AG08395 (cell line): ENCODE data around the gene CCDC170.

ENCODE experiments used
- DNase-seq: peaks from one replicate; pipeline ENCODE4 v3.0.0; 2012; ENCODE audit warnings: mixed read lengths, low spot score

The CCDC170 gene

DNA sequence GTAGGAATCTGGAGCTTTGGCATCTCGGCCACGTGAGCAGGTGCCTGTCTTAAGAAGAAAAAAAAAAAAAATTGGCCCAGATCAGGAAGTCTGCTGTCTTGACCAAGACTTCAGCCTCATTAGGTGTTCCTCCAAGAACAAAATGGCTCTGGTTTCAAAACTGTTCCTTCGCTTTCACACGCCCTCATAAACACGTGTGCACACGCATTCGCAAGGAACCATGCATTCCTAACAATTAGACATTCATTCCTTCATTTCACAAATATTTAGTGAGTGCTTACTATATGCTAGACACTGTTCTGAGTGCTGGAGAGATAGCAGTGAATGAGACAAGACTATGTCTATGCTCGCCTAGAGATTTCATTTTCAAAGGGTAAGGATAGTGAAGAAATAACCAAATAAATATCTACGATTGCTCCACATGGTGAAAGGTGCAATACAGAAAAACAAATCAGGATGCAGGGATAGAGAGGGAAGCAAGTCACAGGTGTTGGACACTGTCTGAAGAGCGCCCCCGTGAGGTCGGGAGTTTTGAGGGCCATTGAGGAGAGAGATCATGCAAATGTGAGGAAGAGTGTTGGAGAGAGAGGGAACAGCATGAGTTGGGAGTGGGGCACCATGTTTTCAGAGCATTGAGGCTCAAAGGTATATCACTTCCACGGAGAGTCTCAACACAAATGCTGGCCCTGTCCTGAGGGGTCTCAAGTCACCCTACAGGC lies 53.3 kb downstream of the CCDC170 start:
- no peak for DNase-seq

DNA sequence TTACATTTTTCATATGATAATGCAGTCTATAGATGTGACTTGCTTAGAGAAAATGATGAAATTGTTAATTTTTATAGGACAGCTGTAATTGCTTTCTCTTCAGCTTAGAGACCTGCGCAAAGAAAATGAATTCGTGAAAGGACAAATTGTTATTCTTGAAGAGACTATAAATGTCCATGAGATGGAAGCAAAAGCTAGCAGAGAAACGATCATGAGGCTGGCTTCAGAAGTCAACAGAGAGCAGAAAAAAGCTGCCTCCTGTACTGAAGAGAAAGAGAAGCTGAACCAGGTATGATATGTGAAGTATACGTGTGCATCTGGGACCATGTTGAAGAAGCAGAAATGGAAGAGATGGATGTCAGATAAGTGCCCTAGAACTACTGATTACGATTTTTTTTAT lies 54.4 kb downstream of the CCDC170 start:
- no peak for DNase-seq

DNA sequence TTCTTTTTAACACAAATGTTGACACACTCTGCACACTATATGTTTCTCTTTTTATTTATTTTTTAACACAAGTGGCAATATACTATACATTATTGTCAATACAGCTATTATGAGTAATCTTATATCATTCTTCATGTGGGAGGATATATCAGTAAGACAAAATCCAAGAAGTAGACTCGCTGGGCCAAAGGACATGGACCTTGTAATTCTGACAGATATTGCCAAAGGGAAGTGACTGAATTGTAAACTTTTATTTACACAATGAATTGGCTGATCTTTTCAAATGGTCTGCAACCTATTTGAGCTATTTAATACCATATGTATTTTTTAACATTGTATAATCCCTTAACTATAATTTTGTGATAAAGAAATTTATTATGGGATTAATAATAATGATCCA lies 56.0 kb downstream of the CCDC170 start:
- no peak for DNase-seq

DNA sequence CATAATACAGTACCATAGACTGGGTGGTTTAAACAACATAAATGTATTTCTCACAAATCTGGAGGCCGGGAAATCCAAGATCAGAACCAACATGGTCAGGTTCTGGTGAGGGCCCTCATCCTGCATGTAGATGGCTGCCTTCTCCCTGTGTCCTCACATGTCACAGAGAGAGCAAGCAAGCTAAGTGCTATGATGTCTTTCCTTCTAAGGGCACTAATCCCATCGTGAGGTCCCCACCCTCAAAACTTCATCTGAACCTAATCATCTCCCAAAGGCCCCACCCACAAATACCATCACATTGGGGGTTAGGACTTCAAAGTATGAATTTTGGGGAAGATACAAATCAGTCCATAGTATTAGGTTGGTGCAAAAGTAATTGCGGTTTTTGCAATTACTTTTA lies 56.8 kb downstream of the CCDC170 start:
- DNase-seq, result no peak

DNA sequence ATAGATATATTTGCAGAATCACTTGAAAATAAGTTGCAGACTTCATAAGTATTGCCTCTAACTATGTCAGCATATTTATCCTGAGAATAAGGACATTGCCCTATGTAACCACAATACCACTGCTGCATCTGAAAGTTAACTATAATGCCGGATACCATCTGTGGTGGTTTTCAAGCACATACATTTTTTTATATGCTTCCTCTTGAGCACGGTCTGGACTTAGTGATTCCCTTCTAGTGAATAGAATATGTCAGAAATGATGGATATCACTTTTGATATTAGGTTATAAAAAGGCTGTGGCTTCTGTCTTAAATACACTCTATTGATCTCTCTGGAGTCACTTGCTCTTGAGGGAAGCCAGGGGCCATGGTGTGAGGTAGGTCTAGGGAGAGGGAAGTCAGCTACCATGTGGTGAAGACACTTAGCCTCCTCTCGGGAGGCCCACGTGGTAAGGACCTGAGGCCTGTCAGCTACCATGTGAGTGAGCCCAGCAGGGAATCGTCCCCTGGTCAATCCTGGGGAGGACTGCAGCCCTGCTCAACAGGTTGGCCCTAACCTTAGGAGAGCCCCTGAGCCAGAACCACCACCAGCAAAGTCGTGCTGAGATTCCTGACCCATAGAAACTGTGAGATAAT lies 57.5 kb downstream of the CCDC170 start:
- DNase-seq, result no peak

DNA sequence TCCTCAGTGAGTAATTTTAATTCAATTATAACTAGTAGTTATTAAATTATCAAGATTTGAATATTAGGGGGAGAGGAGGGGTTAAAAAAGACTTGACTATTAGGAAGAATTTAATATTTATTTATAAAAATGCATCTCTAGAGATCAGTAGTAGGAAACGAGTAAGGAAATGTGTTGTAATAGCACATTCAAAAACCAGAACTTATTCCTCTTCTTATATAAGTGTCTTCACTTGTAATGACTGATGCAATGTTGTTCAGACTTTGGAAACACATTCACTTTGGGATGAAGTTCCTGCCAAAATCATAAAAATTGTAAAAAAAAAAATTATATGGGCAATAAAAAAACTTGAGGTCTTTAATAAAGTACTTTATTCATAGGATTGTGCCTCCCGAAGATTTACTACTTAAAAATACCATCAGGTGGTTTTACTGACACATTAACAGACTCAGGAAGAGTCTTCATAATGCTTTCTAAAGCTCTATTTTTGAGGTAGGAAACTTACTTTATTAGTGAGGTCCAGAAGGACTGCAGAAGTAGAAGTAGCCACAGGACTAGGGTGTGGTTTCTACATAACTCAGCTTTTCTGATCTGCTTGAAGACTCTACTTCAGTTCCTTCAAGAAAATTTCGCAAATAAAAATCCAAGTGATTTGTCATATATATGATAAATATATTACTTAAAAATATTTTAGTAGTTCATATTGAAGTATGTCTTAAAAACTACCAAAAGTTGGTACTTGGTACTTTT lies 59.8 kb downstream of the CCDC170 start:
- DNase-seq, result no peak

DNA sequence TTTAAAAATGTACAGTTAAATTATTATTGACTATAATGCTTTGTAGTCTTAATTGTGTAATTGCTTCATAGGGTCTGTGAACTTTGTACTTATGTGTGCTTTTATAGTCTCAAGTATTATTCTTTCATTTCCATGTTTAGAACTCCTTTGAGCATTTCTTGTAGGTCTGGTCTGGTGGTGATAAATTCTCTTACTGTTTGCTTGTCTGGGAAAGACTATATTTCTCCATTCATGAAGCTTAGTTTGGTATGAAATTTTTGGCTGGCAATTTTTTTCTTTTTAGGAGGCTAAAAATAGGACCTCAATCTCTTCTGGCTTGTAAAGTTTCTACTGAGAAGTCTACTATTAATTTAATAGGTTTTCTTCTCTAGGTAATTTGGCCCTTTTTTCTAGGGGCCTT lies 67.4 kb downstream of the CCDC170 start:
- no peak for DNase-seq

DNA sequence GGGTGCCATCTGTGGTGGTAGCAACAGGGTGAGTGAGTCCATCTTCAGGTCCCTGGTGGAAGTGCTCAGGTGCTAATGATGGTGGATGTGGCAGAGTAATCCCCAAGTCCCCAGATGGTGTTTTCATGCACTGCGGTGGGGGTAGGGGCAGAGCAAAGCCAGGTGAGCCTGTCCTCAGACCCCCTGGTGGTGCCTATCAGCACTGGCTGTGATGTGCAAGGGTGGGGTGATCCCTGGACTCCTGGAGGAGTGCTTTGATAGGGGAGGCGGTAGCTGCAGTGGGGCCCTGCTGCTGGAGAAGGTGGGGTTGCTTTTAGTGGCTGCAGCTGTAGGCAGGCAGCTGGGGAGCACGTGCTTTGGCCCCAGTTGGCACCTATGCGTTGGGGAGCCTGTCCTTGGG lies 70.8 kb downstream of the CCDC170 start:
- DNase-seq, result no peak

DNA sequence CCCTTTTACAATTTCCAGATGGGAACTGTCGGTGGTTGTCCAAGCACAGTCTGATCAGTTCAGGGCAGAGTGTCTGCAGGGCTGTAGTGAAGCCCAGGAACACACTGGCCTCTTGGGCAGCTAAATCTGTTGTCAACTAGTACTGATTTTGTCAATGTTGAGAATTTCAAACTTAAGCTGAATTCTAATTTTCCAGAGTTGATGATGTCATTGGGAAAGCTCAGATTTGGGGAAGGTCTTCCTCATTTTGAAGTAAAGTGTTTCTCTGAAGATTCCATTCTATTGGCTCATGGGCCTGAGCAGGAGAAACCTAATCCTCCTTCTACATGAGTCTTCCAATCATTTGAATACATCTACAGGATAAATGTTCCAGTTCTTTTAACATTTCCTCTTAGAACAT lies 72.1 kb downstream of the CCDC170 start:
- DNase-seq, result no peak

DNA sequence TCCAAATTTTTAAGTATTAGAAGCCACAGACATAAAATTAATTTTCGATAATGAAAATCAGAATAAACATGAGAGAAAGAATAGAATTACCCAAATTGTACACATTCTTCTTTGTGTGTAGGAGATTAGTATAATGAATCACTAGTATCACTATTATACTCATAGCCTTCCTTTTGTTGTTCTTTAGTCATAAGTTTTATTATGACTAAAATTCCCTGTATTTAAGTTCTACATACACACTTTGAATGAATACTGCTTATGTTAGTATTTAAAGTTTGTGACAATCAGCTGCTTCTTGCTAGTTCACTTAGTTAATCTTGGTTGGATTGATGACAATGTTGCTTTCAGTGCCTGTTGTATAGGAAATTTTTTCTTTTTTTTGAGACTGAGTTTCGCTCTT lies 72.7 kb downstream of the CCDC170 start:
- DNase-seq, result no peak

DNA sequence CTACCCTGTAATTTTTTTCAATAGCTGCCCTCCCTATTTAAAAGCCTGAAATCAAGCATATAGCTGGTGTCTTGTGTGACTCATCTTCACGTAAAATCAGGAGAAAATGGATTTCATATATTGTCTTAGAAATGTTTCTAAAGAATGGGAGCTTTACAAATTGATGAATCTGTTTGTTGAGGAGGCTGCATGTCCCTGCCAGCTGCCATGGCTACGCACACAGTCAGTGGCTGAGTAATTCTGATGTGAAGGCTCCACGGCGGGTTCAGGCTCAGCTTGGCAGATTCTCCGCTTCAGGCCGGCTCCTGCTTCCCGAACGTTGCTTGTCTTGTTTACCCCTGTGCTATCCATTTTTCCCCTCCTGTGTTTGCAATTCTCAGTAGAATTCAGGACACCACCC lies 82.8 kb downstream of the CCDC170 start:
- no peak for DNase-seq

DNA sequence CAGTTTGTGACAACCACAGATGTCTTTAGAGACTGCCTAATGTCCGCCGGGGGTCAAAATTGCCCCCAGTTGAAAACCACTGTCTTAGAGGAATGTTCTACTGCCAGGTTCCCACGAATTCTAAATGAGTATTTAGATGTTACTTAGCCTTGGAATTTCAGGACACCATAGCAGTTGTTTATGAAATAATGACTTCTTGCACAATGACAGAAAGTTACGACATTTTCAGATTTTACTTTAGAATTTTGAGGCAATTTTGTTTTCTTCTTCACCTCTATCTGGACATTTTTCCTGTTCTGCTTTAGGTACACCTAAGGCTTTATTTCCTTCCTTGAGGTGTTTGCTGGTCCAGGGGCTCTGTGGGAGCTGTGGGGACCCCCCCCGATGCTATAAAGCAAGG lies 83.4 kb downstream of the CCDC170 start:
- DNase-seq, result no peak

DNA sequence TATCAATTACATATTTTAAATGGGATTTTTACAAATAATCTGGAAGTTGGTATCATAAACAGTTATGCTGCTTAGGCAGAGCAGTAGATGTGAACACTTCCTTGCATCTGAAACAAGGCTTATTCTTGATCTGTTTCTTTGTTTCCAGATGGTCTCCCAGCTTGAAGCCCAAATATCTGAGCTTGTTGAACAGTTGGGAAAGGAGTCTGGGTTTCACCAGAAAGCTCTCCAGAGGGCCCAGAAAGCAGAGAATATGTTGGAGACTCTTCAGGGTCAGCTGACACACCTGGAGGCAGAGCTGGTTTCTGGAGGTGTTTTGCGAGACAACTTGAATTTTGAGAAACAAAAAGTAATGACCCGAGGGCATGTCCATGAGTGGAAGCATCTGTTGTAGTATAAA lies 91.9 kb downstream of the CCDC170 start:
- DNase-seq, result no peak

DNA sequence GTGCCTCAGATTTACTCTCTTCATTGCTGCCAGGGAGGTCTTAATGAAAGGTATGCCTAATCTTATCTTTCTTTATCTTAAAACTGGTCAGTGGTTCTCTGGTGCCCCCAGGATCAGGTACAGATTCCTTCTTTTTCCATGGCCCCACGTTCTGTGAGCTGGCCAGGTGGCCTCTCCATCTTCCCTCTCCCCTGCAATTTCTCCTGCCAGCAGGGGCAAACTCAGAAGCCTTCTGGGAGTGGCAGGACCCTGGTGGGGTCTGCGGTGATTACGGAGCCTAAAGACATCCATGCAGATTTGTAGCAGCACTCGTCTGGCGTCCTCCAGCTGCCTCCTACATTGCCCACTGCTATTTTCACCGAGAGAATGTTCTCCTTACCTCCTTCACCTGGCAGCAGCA lies 95.8 kb downstream of the CCDC170 start:
- no peak for DNase-seq

DNA sequence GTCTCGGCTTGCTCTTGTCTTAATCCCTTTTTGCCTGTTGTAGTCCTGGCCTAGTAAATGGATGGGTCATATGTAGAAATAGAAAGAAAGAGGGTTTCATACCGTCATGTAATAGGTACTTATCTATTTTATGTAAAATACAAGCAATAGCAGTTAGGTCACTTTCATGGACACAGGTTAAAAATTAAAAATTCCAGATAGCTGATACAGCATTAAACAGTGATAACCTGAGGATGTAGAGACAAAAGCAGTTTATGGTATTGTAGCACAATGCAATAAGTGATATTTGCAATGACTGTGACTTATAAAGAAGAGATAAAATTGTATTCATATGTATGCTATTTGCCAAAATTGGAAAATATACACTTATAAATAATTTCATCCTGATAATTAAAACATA lies 96.9 kb downstream of the CCDC170 start:
- no peak for DNase-seq

DNA sequence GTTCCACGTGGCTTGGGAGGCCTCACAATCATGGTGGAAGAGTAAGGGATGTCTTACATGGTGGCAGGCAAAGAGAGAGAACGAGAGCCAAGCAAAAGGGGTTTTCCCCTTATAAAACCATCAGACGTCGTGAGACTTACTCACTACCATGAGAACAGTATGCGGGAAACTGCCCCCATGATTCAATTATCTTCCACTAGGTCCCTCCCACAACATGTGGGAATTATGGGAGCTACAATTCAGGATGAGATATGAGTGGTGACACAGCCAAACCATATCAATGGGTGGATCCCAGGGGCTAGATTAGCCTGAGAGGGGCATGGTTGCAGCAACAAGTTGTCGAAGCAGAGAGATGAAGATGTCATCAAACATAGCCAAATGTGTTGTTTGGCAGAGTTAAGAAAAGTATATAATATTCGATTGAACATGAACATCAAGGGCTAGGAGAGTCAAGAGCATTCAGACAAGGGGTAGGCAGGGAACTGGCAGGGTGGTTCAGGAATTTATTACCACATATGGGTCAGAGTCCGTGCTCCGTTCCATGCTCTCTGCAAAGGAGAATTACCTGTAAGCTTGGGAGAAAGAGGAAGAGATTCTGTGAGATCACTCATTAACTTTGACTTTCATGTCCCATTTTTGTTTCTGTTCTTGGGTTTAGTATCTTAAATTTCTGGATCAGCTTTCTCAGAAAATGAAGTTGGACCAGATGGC lies 98.8 kb downstream of the CCDC170 start:
- no peak for DNase-seq

DNA sequence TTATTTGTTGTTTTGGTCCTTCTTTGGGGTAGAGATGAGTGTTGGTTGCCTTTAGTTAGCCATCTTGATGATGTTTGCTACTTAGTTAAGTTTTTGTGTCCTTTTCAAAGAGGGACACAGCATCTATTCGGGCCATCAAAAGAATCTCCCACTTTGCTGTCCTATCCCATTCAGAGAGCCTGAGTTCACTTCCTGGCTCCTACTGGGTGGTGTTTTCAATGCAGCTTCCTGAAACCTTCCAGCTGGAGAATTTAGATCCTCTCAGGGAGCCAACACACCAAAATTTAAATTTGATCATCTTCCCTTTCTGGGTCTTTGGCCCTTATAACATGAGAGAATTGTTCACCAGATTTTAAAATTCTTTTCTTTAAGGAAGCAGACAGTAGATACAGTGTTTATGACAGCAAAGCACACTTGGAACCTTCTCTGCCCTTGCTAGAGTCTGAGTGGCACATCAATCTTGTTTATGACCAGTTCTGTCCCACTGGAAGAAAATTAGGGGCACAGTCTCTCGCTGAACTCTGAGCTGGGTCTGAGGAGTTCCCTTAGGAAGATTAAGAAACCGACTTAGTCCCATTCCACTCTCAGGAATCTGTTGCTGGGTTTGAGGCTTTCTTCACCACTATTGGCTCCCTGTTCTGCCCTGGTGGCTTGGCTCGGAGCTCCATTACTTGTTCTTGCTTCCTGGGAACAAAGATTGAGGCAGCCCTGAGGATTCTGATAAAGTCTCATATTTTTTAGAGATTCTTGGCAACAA lies 115.5 kb downstream of the CCDC170 start:
- no peak for DNase-seq

DNA sequence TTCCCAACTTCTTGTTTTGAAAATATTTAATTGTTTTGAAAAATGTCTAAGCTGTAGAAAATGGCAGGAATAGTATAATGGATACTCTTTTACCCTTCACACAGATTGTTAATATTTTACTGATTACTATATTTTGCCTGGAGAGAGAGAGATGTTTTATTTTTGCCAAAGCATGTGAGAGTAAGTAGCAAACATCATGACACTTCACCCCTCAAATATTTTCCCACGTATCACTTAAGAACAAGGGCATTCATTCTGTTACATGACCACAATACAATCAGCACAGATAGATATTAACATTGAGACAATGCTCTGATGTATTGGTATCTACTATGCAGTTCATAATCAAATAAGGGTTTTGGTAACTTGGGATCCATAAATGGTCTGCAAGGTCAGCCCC lies 116.5 kb downstream of the CCDC170 start:
- no peak for DNase-seq

DNA sequence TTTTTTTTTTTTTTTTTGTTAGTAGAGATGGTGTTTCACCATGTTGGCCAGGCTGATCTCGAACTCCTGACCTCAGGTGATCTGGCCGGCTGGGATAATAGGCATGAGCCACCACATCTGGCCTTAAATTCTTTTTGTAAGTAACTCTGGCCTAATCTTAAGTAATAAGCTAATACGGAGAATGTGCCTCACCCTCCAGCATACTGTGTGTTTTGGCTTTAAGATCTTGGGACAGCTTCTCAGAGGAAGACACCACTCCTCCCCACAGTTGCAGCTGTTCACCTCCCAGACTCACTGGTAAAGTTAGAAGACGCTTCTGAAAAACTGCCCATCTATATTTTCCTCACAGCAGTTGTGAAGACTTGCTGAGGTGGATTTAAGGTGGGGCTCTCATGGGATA lies 120.8 kb downstream of the CCDC170 start:
- no peak for DNase-seq

DNA sequence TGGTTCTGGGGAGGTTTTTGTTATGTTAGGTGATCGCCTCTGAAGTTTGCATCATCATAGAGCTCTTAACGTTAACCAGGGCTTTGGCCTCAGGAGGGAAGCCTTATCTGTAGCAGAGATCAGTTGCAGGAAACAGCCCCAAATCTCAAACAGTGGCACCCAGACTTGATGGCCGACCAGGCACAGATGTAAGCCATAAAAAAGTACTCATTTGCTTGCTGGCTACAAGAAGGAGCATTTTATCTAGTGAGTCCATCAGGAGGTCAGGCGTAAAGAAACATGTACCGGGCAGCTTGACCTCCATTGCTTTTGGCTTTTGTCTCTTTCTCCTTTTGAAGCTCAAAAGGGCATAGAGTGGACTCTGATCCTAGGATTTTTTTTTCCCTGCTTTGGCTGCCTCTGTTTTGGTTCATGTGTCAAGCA lies 122.3 kb downstream of the CCDC170 start:
- no peak for DNase-seq

DNA sequence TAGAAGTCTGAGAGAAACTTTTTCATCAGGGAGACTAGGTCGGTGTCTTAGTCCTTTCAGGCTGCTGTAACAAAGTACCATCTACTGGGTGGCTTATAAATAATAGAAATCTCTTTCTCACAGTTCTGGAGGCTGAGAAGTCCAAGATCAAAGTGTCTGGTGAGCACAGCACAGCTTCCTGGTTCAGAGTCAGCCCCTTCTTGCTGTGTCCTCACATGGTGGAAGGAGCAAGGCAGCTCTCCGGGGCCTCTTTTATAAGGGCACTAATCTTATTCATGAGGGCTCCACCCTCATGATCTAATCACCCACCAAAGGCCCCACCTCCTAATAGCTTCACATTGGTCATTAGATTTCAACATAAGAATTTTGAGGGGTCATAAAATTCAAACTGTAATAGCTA lies 122.8 kb downstream of the CCDC170 start:
- DNase-seq, result no peak

DNA sequence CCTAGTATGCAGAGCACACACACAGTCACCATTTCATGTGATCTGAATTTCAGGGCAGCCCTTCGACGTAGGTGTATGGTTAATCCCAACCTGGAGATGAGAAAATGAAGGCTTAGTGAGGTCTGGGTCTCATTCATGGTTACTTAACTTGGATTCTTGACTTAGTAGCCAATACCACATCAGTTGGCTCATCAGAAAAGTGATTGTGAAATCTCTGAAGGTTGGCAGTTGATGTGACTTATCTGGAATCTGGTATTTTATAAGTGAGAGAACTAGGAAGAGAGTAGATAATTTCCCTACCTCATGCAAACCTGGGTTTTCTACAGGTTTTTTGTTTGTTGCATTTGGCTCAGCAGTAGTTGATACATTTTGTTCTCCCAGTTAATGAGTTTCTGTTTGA lies 123.7 kb downstream of the CCDC170 start:
- no peak for DNase-seq
